Psoas muscle (tissue), 8 donors: ENCODE measurements around the gene CKLF. TPM values are rescaled to one million over a fixed set of nuclear protein-coding genes. Genes with fewer than 3 reads are reported as not detected.

Experiments used
- ATAC-seq, 4 donors: fragments of 200-7000 bp; cut with Tn5 transposase; one replicate each; pipeline ENCODE4 v1.9.1; 2020; ENCODE audit warnings: moderate library complexity in 3 of 4, mild to moderate bottlenecking in 2 of 4
- DNase-seq, 2 donors: peaks; one replicate each; pipeline ENCODE4 v3.0.0-alpha.2; 2020
- H3K27ac ChIP-seq: fragments of 200-600 bp; one replicate; pipeline ENCODE4 v1.8.0; 2022
- H3K27me3 ChIP-seq, 3 donors: fragments of 200-600 bp in 1 of 3; one replicate each; pipeline versions ENCODE4 v1.6.1 to v1.8.0; 2013 to 2022; ENCODE audit warnings: low read length in 2 of 3, mild to moderate bottlenecking in 2 of 3, moderate library complexity in 1 of 3; ENCODE audit not compliant: insufficient read depth in 3 of 3
- H3K36me3 ChIP-seq, 2 donors: fragments of 200-600 bp in 1 of 2; one replicate each; pipeline versions ENCODE4 v1.6.1 to v1.8.0; 2013 to 2022; ENCODE audit warnings: low read depth in 1 of 2, mild to moderate bottlenecking in 1 of 2, moderate library complexity in 1 of 2; ENCODE audit not compliant: insufficient read depth in 1 of 2
- H3K4me1 ChIP-seq: fragments of 200-600 bp; one replicate; pipeline ENCODE4 v1.8.0; 2022
- H3K4me3 ChIP-seq: fragments of 200-600 bp; one replicate; pipeline ENCODE4 v1.8.0; 2022; ENCODE audit warnings: mild to moderate bottlenecking
- H3K9me3 ChIP-seq: fragments of 200-600 bp; one replicate; pipeline ENCODE4 v1.8.0; 2022
- WGBS, 3 donors: extraction: QIAGEN DNeasy Blood & Tissue Kit; methylation state at CpG; one replicate each; pipeline versions ENCODE4 v1.1.6 to v1.1.7; 2013; 5-methylcytosine and 5-hydroxymethylcytosine counted together
- intact Hi-C, 2 donors: fragments of 100-400 bp; cut with DNase I; formaldehyde crosslinking; loops; one replicate each; pipeline versions ENCODE4 v1.11.0 to v1.14.2; 2022
- polyA plus RNA-seq, 3 donors: library from polyadenylated mRNA; stranded (reverse); fragments of 200-250 nt; gene quantifications; one replicate each; pipeline ENCODE4 v1.2.3, GENCODE V29; 2013
- total RNA-seq, 4 donors: library from RNA; stranded (reverse); fragmentation: NEBNext Ultra II Directional in 2 of 4; extraction: Animal tissue kit (Norgen Biotek cat#: 25700) in 2 of 4; gene quantifications; one replicate each; pipeline versions ENCODE4 v1.2.1 to v1.2.4, GENCODE V29; 2021 to 2023
- TF ChIP-seq, protein P1 (sequence below): fragments of 200-600 bp; IDR thresholded peaks from one replicate; pipeline ENCODE4 v1.8.0; 2022; ENCODE audit warnings: antibody characterized with exemption
- donor health status: healthy with polysubstance abuse.
- donor health status: DM: no; HTN: no; CAD: no; lungs with moderate emphysema.
- donor health status: Bipolar disorder and iron deficiency.
- donor health status: healthy.
- donor health status: DM: yes; HTN: yes; CAD: no.
- donor health status: DM: no; HTN: no; CAD: no.
- donor health status: DM: no; HTN: no; CAD: no.
- donor health status: DM: yes; HTN: yes; CAD: no.

CKLF gene
- total and polyA plus RNA-seq, 7 donors: 4.1 to 21.1 (median 6.6) TPM

DNA sequence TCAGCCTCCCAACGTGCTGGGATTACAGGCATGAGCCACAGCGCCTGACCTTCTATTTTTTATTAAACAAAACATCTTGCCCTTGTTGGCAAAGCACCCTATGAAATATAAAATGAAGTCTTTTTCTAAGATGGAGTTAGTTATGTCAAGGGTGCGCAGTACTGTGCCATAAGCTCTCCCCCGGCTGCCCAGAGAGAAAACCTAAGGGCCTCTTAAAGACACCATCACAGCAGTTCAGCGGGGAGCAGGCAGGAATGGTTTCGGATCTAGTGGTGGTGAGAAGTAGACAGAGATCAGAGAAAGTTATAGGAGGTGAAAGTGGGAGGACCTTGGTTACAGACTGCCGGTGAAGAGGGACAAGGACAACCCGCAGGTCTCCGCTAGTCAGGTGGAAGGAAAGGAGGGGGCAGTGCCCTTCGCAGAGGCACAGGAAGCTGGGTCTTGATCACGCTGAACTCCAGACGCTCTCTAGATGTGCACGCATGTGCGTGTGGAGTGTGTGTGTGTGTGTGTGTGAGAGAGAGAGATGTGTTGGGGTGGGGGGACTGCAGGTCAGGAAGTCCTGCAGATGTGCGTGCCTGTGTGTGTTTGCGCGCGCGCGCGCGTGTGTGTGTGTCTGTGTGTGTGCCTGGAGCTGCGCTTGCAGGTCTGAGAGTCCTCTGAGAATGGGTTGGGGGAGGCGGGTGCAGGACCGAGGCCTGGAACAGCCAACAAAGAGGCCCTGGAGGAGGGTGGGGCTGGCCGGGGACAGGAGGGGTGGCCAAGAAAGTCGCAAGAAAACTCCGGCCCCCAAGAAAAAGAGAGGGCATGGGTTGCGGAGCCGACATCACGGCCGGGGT is 51.4 kb downstream of the CKLF start:
- TF ChIP-seq, protein P1, sequence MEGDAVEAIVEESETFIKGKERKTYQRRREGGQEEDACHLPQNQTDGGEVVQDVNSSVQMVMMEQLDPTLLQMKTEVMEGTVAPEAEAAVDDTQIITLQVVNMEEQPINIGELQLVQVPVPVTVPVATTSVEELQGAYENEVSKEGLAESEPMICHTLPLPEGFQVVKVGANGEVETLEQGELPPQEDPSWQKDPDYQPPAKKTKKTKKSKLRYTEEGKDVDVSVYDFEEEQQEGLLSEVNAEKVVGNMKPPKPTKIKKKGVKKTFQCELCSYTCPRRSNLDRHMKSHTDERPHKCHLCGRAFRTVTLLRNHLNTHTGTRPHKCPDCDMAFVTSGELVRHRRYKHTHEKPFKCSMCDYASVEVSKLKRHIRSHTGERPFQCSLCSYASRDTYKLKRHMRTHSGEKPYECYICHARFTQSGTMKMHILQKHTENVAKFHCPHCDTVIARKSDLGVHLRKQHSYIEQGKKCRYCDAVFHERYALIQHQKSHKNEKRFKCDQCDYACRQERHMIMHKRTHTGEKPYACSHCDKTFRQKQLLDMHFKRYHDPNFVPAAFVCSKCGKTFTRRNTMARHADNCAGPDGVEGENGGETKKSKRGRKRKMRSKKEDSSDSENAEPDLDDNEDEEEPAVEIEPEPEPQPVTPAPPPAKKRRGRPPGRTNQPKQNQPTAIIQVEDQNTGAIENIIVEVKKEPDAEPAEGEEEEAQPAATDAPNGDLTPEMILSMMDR: no peak
- ATAC-seq (peak in 3 of 4 donors; percentile 5 to 20 (median 20)), DNase-seq (peak; percentile 63 to 78)
- Histone ChIP-seq H3K4me1 (no peaks in the 10 kb centered on the region), H3K27ac (no peak overlapping the region), H3K4me3 (peak overlapping the region; percentile 78), H3K9me3 (no peaks in the 10 kb centered on the region), H3K36me3 (no peaks in the 10 kb centered on the region), H3K27me3 (peaks cover 0 to 22% (median 7%) of the 10 kb centered on the region in 3 donors)
- intact Hi-C loops: loop anchor here in 1 of 2 donors (10.0 kb wide), 2 partner anchors 119 to 199 kb away; no protein-coding TSS in a partner anchor
- 12 to 15% (median 15%) methylated on average over 30 to 32 of the region's 32 CpGs for WGBS, 3 donors

DNA sequence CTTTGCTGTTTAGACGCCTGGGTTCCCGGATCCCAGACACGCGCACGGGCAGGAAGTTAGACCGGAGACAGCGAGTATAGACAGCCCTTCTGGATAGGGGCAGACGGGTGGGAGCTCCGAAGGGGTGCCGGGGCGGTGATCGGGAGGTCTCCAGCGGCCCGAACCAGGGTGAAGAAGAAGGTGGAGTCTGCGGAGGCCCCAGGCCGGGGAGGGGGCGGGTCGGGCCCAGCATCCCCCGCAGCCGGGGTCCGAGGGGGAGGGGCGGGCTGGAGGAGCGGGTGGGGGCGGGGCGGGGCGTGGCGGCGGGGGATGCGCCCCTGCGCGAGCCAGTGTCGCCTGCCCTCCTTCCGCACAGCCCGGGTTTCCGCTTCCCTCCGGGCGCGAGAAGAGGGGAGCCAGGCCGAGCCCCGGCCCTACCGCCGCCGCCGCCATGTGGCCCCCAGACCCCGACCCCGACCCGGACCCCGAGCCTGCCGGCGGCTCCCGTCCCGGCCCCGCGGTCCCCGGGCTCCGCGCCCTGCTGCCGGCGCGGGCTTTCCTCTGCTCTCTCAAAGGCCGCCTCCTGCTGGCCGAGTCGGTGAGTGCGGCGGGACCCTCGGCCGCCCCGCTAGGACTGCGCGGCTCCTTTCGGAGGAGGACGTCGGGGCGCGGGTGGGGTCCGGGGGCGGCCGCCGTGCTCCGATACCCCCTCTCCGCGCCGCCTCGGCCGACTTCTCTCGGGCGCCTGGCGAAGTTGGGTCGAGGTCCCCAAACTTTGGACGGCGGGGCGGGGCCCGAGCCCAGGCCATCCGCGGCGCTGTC is 52.2 kb downstream of the CKLF start, which contains the start of gene CMTM3:
Gene CMTM3 (plus strand): TSS at position 329 of the 801 bp plus-strand sequence. CDS start 102 bp downstream, at position 431.
- WGBS, 3 donors: 0 to 1% (median 1%) methylated on average over 42 to 94 of the region's 96 CpGs
- Histone ChIP-seq H3K36me3 (no peaks in the 10 kb centered on the region), H3K4me3 (peak within 1 kb of the TSS; percentile 78), H3K27ac (peak within 1 kb of the TSS; percentile 74), H3K27me3 (peaks cover 0 to 22% (median 7%) of the 10 kb centered on the region in 3 donors), H3K4me1 (no peaks in the 10 kb centered on the region), H3K9me3 (no peaks in the 10 kb centered on the region)
- ATAC-seq: peak; percentile 56 to 63 (median 60)
- intact Hi-C loops: loop anchor here in 1 of 2 donors (10.0 kb wide), 2 partner anchors 120 to 200 kb away; no protein-coding TSS in a partner anchor
- TF ChIP-seq, protein P1: peak; percentile 70
- peak; percentile 76 to 82 for DNase-seq

DNA sequence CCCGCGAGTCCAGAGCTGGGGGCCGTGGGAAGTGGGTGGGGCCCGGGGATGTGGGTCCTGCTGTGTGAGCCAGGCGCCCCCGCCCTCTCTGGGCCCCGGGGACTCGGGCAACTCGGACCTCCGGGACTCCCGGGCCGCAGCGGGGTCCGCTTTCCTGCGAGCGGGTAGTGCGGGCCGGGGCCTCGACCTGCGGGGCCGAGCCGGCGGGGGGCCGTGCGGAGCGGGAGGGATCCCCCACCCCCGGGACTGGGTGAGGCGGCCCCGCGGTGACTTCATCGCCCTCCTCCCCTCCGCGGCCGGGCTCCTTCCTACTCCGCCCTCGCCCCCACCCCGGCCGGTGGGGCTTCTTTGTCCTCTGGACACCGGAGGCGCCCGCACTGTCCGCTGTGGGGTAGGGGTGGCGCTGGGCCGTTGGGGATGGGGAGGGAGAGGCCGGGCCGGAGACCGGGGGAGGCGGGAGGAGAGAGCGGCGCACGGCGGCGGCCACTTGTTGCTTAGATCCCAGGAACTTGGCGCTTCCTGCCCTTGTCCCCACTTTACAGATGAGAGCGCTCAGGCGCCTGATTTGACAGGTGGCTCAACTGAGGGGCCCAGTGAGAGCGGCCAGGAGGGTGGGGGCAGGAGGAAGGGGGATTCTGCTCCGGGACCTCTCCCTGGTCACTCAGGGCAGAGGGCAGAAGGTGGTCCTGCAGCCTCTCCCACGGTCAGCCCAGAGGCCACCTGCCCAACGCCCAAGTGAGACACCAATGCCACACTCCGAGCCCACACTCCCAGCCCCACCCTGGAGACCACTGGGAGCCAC is 53.0 kb downstream of the CKLF start:
- WGBS, 3 donors: 11 to 20% (median 20%) methylated on average over 36 to 61 of the region's 61 CpGs
- DNase-seq (peak; percentile 76 to 82), ATAC-seq (peak; percentile 20 to 39 (median 25))
- peak overlapping the region; percentile 74 for H3K27ac ChIP-seq
- peaks cover 0 to 6% of the 10 kb centered on the region in 2 donors for H3K36me3 ChIP-seq
- TF ChIP-seq, protein P1: no peak
- H3K4me1 ChIP-seq: no peaks in the 10 kb centered on the region
- peak overlapping the region; percentile 78 for H3K4me3 ChIP-seq
- intact Hi-C loops: loop anchor here in 1 of 2 donors (10.0 kb wide), 2 partner anchors 121 to 201 kb away; no protein-coding TSS in a partner anchor
- H3K9me3 ChIP-seq: no peaks in the 10 kb centered on the region
- peaks cover 0 to 22% (median 7%) of the 10 kb centered on the region in 3 donors for H3K27me3 ChIP-seq
